IMR-90 (cell line): Measurements from ENCODE around the gene STKLD1. TPM values are rescaled to one million over a fixed set of nuclear protein-coding genes. Genes with fewer than 3 reads are reported as not detected.

Source experiments
- ATAC-seq: fragments of 200-7000 bp; cut with Tn5 transposase; 2 replicates; pipeline ENCODE4 v1.9.1; 2020; ENCODE audit warnings: low read depth, mild to moderate bottlenecking, moderate library complexity
- BruUV-seq: library from RNA; stranded (reverse); fragments of 400-500 nt; replicated peaks from 2 replicates; lab custom pipeline; 2021; lab: Mats Ljungman, UMichigan
- CTCF ChIA-PET: fragments of 300-600 bp; formaldehyde crosslinking; extraction: SDS; loops from one replicate; lab custom pipeline; 2021; ENCODE audit warnings: antibody characterized with exemption; lab: Yijun Ruan, JAX
- POLR2A ChIA-PET: fragments of 300-600 bp; sonication (Branson Sonifier 250); formaldehyde crosslinking; loops from one replicate; lab custom pipeline; 2022; ENCODE audit warnings: antibody characterized with exemption; ENCODE audit not compliant: unreplicated experiment; lab: Charles Lee
- DNase-seq: peaks from one replicate; pipeline ENCODE4 v3.0.0; 2013
- H2AFZ ChIP-seq: replicated peaks from 2 replicates; pipeline ENCODE3; 2013; ENCODE audit warnings: low read length, mild to moderate bottlenecking; ENCODE audit not compliant: poor library complexity
- H2AK5ac ChIP-seq: 2 replicates; pipeline ENCODE4 v1.6.1; 2013; ENCODE audit warnings: low read depth, low read length, inconsistent platforms
- H2AK9ac ChIP-seq: replicated peaks from 2 replicates; pipeline ENCODE3; 2013; ENCODE audit warnings: mild to moderate bottlenecking, low read depth, low read length, moderate library complexity; ENCODE audit not compliant: poor library complexity
- H2BK120ac ChIP-seq: 2 replicates; pipeline ENCODE4 v1.6.1; 2013; ENCODE audit warnings: low read depth, low read length, inconsistent platforms
- H2BK15ac ChIP-seq: 3 replicates; pipeline ENCODE4 v1.6.1; 2013; ENCODE audit warnings: low read depth, low read length, inconsistent platforms
- H2BK20ac ChIP-seq: 2 replicates; pipeline ENCODE4 v1.6.1; 2013; ENCODE audit warnings: low read depth, mild to moderate bottlenecking, inconsistent platforms, low read length, moderate library complexity
- H2BK5ac ChIP-seq: 2 replicates; pipeline ENCODE4 v1.6.1; 2013; ENCODE audit warnings: mild to moderate bottlenecking, low read depth, low read length, inconsistent platforms; ENCODE audit not compliant: poor library complexity, severe bottlenecking
- H3K14ac ChIP-seq: replicated peaks from 2 replicates; pipeline ENCODE4 v1.6.1; 2013; ENCODE audit warnings: low read depth, low read length, inconsistent platforms
- H3K18ac ChIP-seq: 2 replicates; pipeline ENCODE4 v1.6.1; 2013; ENCODE audit warnings: low read depth, low read length, control low read depth
- H3K23ac ChIP-seq: 2 replicates; pipeline ENCODE4 v1.6.1; 2013; ENCODE audit warnings: low read depth, low read length, inconsistent platforms
- H3K27ac ChIP-seq: 2 replicates; pipeline ENCODE4 v1.5.1; 2013; ENCODE audit warnings: mild to moderate bottlenecking, control low read depth, low read length; ENCODE audit not compliant: insufficient read depth
- H3K27me3 ChIP-seq: 2 replicates; pipeline ENCODE4 v1.6.1; 2013; ENCODE audit warnings: low read length; ENCODE audit not compliant: control insufficient read depth, insufficient read depth
- H3K36me3 ChIP-seq: 2 replicates; pipeline ENCODE4 v1.6.1; 2013; ENCODE audit warnings: low read length, mixed read lengths; ENCODE audit not compliant: control insufficient read depth, insufficient read depth
- H3K4ac ChIP-seq: 2 replicates; pipeline ENCODE4 v1.6.1; 2013; ENCODE audit warnings: low read depth, low read length, inconsistent platforms
- H3K4me1 ChIP-seq: 2 replicates; pipeline ENCODE4 v1.6.1; 2013; ENCODE audit warnings: low read length, mixed read lengths; ENCODE audit not compliant: control insufficient read depth, insufficient read depth
- H3K4me2 ChIP-seq: 2 replicates; pipeline ENCODE4 v1.6.1; 2013; ENCODE audit warnings: low read depth, mild to moderate bottlenecking, control low read depth, low read length, moderate library complexity
- H3K4me3 ChIP-seq: 2 replicates; pipeline ENCODE4 v1.5.1; 2013; ENCODE audit warnings: low read depth, mild to moderate bottlenecking, control low read depth, low read length, moderate library complexity; ENCODE audit not compliant: insufficient read depth
- H3K56ac ChIP-seq: 2 replicates; pipeline ENCODE4 v1.6.1; 2013; ENCODE audit warnings: low read length, inconsistent platforms; ENCODE audit not compliant: insufficient read depth; ENCODE audit errors: extremely low read depth
- H3K79me1 ChIP-seq, 2 experiments: 2 replicates each; pipeline ENCODE4 v1.6.1; 2013; ENCODE audit warnings: low read length in 2 of 2, inconsistent platforms in 1 of 2, low read depth in 1 of 2
- H3K9ac ChIP-seq: 2 replicates; pipeline ENCODE4 v1.6.1; 2013; ENCODE audit warnings: low read depth, low read length, control low read depth
- H3K9me1 ChIP-seq: 2 replicates; pipeline ENCODE4 v1.6.1; 2013; ENCODE audit warnings: low read length, inconsistent platforms; ENCODE audit not compliant: insufficient read depth
- H3K9me3 ChIP-seq: 2 replicates; pipeline ENCODE4 v1.6.1; 2013; ENCODE audit warnings: low read length; ENCODE audit not compliant: control insufficient read depth, insufficient read depth
- H4K20me1 ChIP-seq: 2 replicates; pipeline ENCODE4 v1.6.1; 2013; ENCODE audit warnings: low read length, inconsistent platforms; ENCODE audit not compliant: insufficient read depth
- H4K5ac ChIP-seq: 2 replicates; pipeline ENCODE4 v1.6.1; 2013; ENCODE audit warnings: mild to moderate bottlenecking, low read depth, low read length, control low read depth
- H4K8ac ChIP-seq, 2 experiments: 2 replicates each; pipeline ENCODE4 v1.6.1; 2013; ENCODE audit warnings: low read depth in 2 of 2, low read length in 2 of 2, control low read depth in 1 of 2, inconsistent platforms in 1 of 2
- H4K91ac ChIP-seq: 2 replicates; pipeline ENCODE4 v1.6.1; 2013; ENCODE audit warnings: low read depth, low read length, inconsistent platforms; ENCODE audit not compliant: insufficient read depth
- BHLHE40 ChIP-seq: fragments of 150-350 bp; IDR thresholded peaks from 2 replicates; pipeline ENCODE4 v1.6.1; 2016; ENCODE audit warnings: mild to moderate bottlenecking, low read depth, low read length
- CHD1 ChIP-seq: IDR thresholded peaks from 2 replicates; pipeline ENCODE4 v1.6.1; 2012; ENCODE audit warnings: low read depth, low read length, improper control_type of control experiment
- FOS ChIP-seq: fragments of 150-350 bp; IDR thresholded peaks from 2 replicates; pipeline ENCODE4 v1.6.1; 2016; ENCODE audit warnings: low read depth, low read length
- MAFK ChIP-seq: IDR thresholded peaks from 2 replicates; pipeline ENCODE4 v1.6.1; 2012; ENCODE audit warnings: low read depth, low read length, improper control_type of control experiment
- MAZ ChIP-seq: IDR thresholded peaks from 2 replicates; pipeline ENCODE4 v1.6.1; 2012; ENCODE audit warnings: low read depth, mild to moderate bottlenecking, low read length, improper control_type of control experiment, moderate library complexity, borderline replicate concordance
- MXI1 ChIP-seq: IDR thresholded peaks from 2 replicates; pipeline ENCODE4 v1.6.1; 2012; ENCODE audit warnings: low read depth, mild to moderate bottlenecking, low read length, moderate library complexity, borderline replicate concordance
- POLR2A ChIP-seq: IDR thresholded peaks from 2 replicates; pipeline ENCODE4 v1.6.1; 2012; ENCODE audit warnings: mild to moderate bottlenecking, low read depth, low read length
- RCOR1 ChIP-seq: IDR thresholded peaks from 2 replicates; pipeline ENCODE4 v1.6.1; 2012; ENCODE audit warnings: mild to moderate bottlenecking, low read length, improper control_type of control experiment; ENCODE audit not compliant: insufficient replicate concordance
- RFX5 ChIP-seq: IDR thresholded peaks from 2 replicates; pipeline ENCODE4 v1.8.0; 2012; ENCODE audit warnings: low read depth, mild to moderate bottlenecking, low read length, moderate library complexity
- SMC3 ChIP-seq: fragments of 150-350 bp; IDR thresholded peaks from 2 replicates; pipeline ENCODE4 v1.6.1; 2016; ENCODE audit warnings: low read depth, mild to moderate bottlenecking, antibody characterized with exemption, low read length, moderate library complexity
- WGBS, 2 experiments: methylation state at CpG; one replicate each; pipeline versions ENCODE4 v1.1.5 to v1.1.7; 2013; ENCODE audit warnings: missing lambda C conversion rate in 2 of 2; ENCODE audit not compliant: insufficient read length in 1 of 2; ENCODE audit errors: extremely low coverage in 2 of 2; 5-methylcytosine and 5-hydroxymethylcytosine counted together
- dilution Hi-C: fragments of 300-500 bp; cut with HindIII; formaldehyde crosslinking; loops from one replicate; pipeline ENCODE4 v1.14.3; 2018; ENCODE audit warnings: low sequenced_read_pairs; ENCODE audit not compliant: unreplicated experiment
- in situ Hi-C: fragments of 300-500 bp; cut with MboI; formaldehyde crosslinking; loops from 3 replicates; pipeline ENCODE4 v1.14.3; 2019; ENCODE audit warnings: low sequenced_read_pairs, inconsistent platforms, mixed read lengths
- intact Hi-C: fragments of 100-400 bp; cut with micrococcal nuclease; formaldehyde crosslinking; loops from 2 replicates; pipeline ENCODE4 v1.10.0; 2022
- polyA plus RNA-seq, 3 experiments: library from polyadenylated mRNA; depleted of rRNA; stranded (reverse); fragments of >200 nt; gene quantifications; 2 replicates each; pipeline ENCODE4 v1.2.3, GENCODE V29; 2012; ENCODE audit warnings: low replicate concordance in 1 of 3
- total RNA-seq: library from RNA; depleted of rRNA; stranded (reverse); fragments of >200 nt; gene quantifications from 2 replicates; pipeline ENCODE4 v1.2.3, GENCODE V29; 2012
- TF ChIP-seq, protein P1 (sequence below): fragments of 150-350 bp; IDR thresholded peaks from 2 replicates; pipeline ENCODE4 v1.6.1; 2016; ENCODE audit warnings: low read depth, mild to moderate bottlenecking, low read length, moderate library complexity, borderline replicate concordance
- TF ChIP-seq, protein P2 (sequence below): fragments of 150-350 bp; IDR thresholded peaks from 2 replicates; pipeline ENCODE4 v1.6.1; 2017; ENCODE audit warnings: mild to moderate bottlenecking, antibody characterized with exemption, low read length, low read depth

STKLD1 gene
- total and polyA plus RNA-seq, 2 of the 4 experiments (the other 2 are of a cell fraction) = 0.54 to 0.65 TPM

DNA sequence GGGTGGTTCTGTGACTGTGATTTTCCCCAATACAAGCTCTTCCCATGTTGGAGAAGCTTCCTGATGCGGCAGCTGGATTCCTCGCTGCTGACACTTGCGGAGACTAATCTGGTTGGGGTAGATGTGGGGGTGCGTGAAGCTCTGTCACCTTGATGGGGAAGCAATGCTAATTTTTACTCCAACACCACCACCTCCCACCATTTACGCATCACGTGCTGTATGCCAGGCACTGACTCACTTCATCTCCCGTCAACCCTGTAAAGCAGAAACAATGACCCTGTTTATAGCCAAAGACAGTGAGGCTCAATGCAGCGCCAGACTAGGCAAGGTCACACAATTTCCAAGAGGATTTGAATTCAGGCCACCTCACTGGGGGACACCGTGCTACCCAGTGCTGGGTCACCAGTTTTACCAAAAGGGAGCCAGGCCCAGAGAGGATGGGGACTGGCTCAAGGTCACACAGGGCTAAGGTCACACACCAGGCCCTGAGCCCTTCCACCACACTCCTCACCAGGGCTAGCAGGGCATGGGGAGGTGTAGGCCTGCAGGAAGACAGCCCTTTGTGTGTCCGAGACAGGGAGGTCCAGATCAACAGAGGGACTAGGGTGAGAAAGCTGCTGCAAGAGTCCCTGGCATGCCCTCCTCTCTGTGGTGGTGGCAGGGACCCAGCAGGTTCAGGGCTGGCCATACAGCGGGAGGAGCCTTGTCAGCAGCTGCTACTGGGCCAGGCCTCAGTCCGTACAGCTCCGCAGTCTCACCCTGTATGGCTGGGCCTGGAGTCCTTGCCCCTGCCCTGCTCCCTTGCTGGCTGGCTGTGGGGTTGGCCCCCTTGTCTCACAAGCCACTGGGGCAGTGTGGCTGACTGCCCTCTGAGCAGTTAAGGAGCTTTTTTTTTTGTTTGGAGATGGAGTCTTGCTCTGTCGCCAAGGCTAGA, 3.3 kb downstream of the STKLD1 start (continued):
- no peak for TF ChIP-seq MAZ

DNA sequence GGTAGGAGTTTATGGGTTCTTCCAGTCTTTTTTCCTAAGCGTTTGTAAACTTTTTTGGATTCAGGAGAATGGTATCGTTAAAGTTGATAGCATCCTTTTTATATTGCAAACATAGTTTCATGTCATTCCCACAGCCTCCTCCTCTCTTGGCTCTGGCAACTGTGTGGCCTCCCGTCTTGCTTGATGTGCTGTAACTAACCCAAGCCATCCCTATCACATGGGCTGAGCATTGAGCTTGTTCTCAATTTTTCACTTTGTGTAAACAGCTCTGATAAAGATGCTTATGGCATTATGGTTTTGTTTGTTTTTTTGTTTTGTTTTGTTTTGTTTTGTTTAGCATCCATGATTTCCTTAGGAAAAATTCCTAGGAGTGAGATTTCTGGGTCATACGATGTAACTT, 4.6 kb downstream of the STKLD1 start:
- 0 out of 4 replicates have a peak, but pooled peaks cover 0 to 5% of the 10 kb centered on the region in 2 experiments for H3K79me1 ChIP-seq
- no peak overlapping the region for H2AK5ac ChIP-seq
- dilution Hi-C loops = no loop called here
- no peak overlapping the region for H2AK9ac ChIP-seq
- H3K27me3 ChIP-seq = no peaks in the 10 kb centered on the region
- no peak overlapping the region for H2BK20ac ChIP-seq
- H2BK120ac ChIP-seq = no peak overlapping the region
- DNase-seq (no peak), ATAC-seq (no peak)
- no peak overlapping the region for H3K18ac ChIP-seq
- CTCF ChIA-PET = no interaction called here
- no peak overlapping the region for H4K5ac ChIP-seq
- no peak overlapping the region for H3K14ac ChIP-seq
- in situ Hi-C loops = no loop called here
- H3K9me1 ChIP-seq = no peaks in the 10 kb centered on the region
- intact Hi-C loops = no loop called here
- no peak overlapping the region for H3K4me3 ChIP-seq
- no peak overlapping the region for H3K4me2 ChIP-seq
- no CpG with 5 or more reads among the region's 4 CpGs for WGBS, 2 experiments
- no peaks in the 10 kb centered on the region for H3K9me3 ChIP-seq
- no peak overlapping the region for H4K91ac ChIP-seq
- H3K4ac ChIP-seq = no peak overlapping the region
- H3K4me1 ChIP-seq = no peaks in the 10 kb centered on the region; the same call in 1 of the 2 replicates
- no peak overlapping the region for H2AFZ ChIP-seq
- H4K20me1 ChIP-seq = no peaks in the 10 kb centered on the region
- H3K56ac ChIP-seq = no peak overlapping the region
- BruUV-seq = no TSS peak
- no peak overlapping the region for H2BK15ac ChIP-seq
- H4K8ac ChIP-seq = no peak overlapping the region
- no peak overlapping the region for H3K27ac ChIP-seq
- POLR2A ChIA-PET = no interaction called here
- no peaks in the 10 kb centered on the region for H3K36me3 ChIP-seq
- no peak overlapping the region for H2BK5ac ChIP-seq
- H3K23ac ChIP-seq = no peak overlapping the region
- H3K9ac ChIP-seq = no peak overlapping the region
- no peak for TF ChIP-seq MXI1
- no peak for TF ChIP-seq RCOR1
- TF ChIP-seq FOS = no peak
- TF ChIP-seq CHD1 = no peak
- TF ChIP-seq, protein P1, sequence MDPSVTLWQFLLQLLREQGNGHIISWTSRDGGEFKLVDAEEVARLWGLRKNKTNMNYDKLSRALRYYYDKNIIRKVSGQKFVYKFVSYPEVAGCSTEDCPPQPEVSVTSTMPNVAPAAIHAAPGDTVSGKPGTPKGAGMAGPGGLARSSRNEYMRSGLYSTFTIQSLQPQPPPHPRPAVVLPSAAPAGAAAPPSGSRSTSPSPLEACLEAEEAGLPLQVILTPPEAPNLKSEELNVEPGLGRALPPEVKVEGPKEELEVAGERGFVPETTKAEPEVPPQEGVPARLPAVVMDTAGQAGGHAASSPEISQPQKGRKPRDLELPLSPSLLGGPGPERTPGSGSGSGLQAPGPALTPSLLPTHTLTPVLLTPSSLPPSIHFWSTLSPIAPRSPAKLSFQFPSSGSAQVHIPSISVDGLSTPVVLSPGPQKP = no peak
- TF ChIP-seq SMC3 = no peak
- no peak for TF ChIP-seq BHLHE40
- TF ChIP-seq, protein P2, sequence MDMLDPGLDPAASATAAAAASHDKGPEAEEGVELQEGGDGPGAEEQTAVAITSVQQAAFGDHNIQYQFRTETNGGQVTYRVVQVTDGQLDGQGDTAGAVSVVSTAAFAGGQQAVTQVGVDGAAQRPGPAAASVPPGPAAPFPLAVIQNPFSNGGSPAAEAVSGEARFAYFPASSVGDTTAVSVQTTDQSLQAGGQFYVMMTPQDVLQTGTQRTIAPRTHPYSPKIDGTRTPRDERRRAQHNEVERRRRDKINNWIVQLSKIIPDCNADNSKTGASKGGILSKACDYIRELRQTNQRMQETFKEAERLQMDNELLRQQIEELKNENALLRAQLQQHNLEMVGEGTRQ = no peak
- TF ChIP-seq POLR2A = no peak
- no peak for TF ChIP-seq MAZ
- no peak for TF ChIP-seq RFX5
- TF ChIP-seq MAFK = no peak
